Heart left ventricle (tissue), 16 donors: Measurements from ENCODE around the gene HELZ. TPM values are rescaled to one million over a fixed set of nuclear protein-coding genes. Genes with fewer than 3 reads are reported as not detected.

ENCODE experiments used
- ATAC-seq, 4 donors: fragments of 200-7000 bp; cut with Tn5 transposase; one replicate each; pipeline ENCODE4 v1.9.1; 2020 to 2022; ENCODE audit warnings: moderate library complexity in 4 of 4, mild to moderate bottlenecking in 3 of 4, moderate number of reproducible peaks in 1 of 4
- DNase-seq, 5 donors: peaks; one replicate each; pipeline ENCODE4 v3.0.0-alpha.2; 2020
- H3K27ac ChIP-seq, 12 donors: fragments of 200-600 bp; sonication (generic) in 4 of 12; one replicate each; pipeline versions ENCODE4 v1.5.0 to v1.8.0; 2016 to 2022; ENCODE audit warnings: mild to moderate bottlenecking in 2 of 12
- H3K27me3 ChIP-seq, 9 donors: fragments of 200-600 bp; sonication (generic) in 2 of 9; one replicate each; pipeline versions ENCODE4 v1.5.1 to v1.8.0; 2016 to 2022; ENCODE audit warnings: mild to moderate bottlenecking in 3 of 9
- H3K36me3 ChIP-seq, 9 donors: fragments of 200-600 bp; sonication (generic) in 2 of 9; one replicate each; pipeline versions ENCODE4 v1.5.0 to v1.8.0; 2018 to 2022; ENCODE audit warnings: mild to moderate bottlenecking in 2 of 9
- H3K4me1 ChIP-seq, 12 donors: fragments of 200-600 bp; sonication (generic) in 4 of 12; one replicate each; pipeline versions ENCODE4 v1.5.0 to v1.8.0; 2016 to 2022; ENCODE audit warnings: mild to moderate bottlenecking in 3 of 12
- H3K4me3 ChIP-seq, 12 donors: fragments of 200-600 bp; sonication (generic) in 4 of 12; one replicate each; pipeline versions ENCODE4 v1.5.0 to v1.8.0; 2017 to 2022; ENCODE audit warnings: mild to moderate bottlenecking in 9 of 12, moderate library complexity in 4 of 12
- H3K9me3 ChIP-seq, 12 donors: fragments of 200-600 bp; sonication (generic) in 4 of 12; one replicate each; pipeline versions ENCODE4 v1.5.0 to v1.8.0; 2016 to 2022; ENCODE audit warnings: mild to moderate bottlenecking in 1 of 12
- POLR2A ChIP-seq, 2 donors: fragments of 450-650 bp; IDR thresholded peaks; one replicate each; pipeline ENCODE4 v1.6.1; 2017; ENCODE audit warnings: antibody characterized with exemption in 2 of 2, mild to moderate bottlenecking in 2 of 2, moderate library complexity in 2 of 2
- WGBS, 4 donors: extraction: QIAGEN DNeasy Blood & Tissue Kit in 2 of 4; methylation state at CpG; one replicate each; pipeline versions ENCODE4 v1.1.5 to v1.1.7; 2013 to 2018; 5-methylcytosine and 5-hydroxymethylcytosine counted together
- intact Hi-C, 10 donors: fragments of 100-400 bp; cut with DNase I; formaldehyde crosslinking; loops; one replicate each; pipeline versions ENCODE4 v1.11.1 to v1.14.2; 2022
- polyA plus RNA-seq, 2 donors: library from polyadenylated mRNA; stranded (reverse); fragments of 200-250 nt; gene quantifications; one replicate each; pipeline ENCODE4 v1.2.3, GENCODE V29; 2013
- total RNA-seq, 9 donors: library from RNA; depleted of rRNA in 2 of 9; stranded (reverse); fragments of >200 nt in 2 of 9; fragmentation: NEBNext Ultra II Directional in 3 of 9; extraction: Animal tissue kit (Norgen Biotek cat#: 25700) in 3 of 9; gene quantifications; one replicate each; pipeline versions ENCODE4 v1.1.0 to v1.2.4, GENCODE V29; 2016 to 2023
- TF ChIP-seq, protein P1 (sequence below), 12 donors: fragments of 200-600 bp; sonication (generic) in 4 of 12; IDR thresholded peaks; one replicate each; pipeline versions ENCODE4 v1.5.0 to v1.8.0; 2018 to 2022; ENCODE audit warnings: antibody characterized with exemption in 12 of 12, mild to moderate bottlenecking in 5 of 12
- donor health status: ischemic (EF 13 %, LVEDD 7.1; RV severe dilation, severe dysfunction).
- donor health status: healthy with polysubstance abuse.
- donor health status: DM: no; HTN: yes; CAD: no.
- donor health status: DM: no; HTN: no; CAD: no.
- donor health status: ischemic (EF 25% LVEDD 6.9; RV normal size, moderate dysfunction).
- donor health status: ischemic (EF 25% LVEDD 5.7; RV mildly dilated, moderate dysfunction).
- donor health status: healthy.
- donor health status: DM: yes; HTN: yes; CAD: no.
- donor health status: ischemic (EF 35%, LVEDD 5.7; RV mildly dilated, moderate dysfunction).
- donor health status: nonischemic (EF 11% LVEDD 7.7; RV severe dilation, severe dysfunction).
- donor health status: DM: yes; HTN: yes; CAD: no.
- donor health status: PGD.
- donor health status: ischemic (EF 29% LVEDD 5.4; RV normal size, mild dysfunction).
- donor health status: nonischemic (EF 23%, LVEDD 6.1; RV moderate dilation, normal function).

Gene HELZ
- total and polyA plus RNA-seq, 11 donors = 5.1 to 48.4 (median 30.3) TPM

DNA sequence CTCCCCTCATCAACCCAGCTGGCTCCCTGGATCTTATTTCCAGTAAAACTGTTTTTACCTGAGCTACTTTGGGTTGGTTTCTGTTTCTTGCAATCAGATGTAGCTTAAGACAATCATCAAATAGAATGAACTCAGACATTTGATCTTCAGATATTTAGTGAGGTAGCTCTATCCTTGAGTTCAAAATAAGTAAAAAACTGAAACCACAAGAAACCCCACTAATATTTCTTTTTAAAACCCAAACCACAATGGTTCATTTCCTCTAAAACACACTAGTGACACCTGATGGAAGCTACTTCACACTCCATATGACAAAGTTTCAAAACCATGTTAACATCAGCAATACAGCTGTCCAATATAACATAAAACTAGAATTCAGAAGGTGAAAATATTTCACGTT is 162.9 kb downstream of the HELZ start:
- 84 to 87% (median 85%) methylated on average over 1 of the region's 1 CpG for WGBS, 4 donors
- no peak for ATAC-seq
- no peak for DNase-seq

DNA sequence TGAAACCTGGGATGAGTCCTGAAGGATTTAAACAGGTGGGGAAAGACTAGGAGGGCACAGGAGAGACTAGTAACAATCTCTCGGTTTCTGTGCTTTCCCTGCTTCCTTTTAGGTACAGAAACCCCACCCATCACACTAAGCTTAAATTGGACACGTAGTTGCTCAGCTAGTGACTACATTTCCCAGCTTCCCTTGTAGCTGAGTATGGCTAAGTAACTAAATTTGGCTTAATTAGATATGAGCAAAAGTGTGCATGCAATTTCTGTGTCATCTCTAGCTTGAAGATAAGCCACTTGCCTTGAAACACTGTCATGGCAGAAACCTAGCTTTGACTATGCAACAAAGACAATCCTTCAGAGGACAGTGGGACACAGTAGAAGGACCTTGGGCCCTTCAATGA is 164.2 kb downstream of the HELZ start:
- intact Hi-C loops = no loop called here
- no peak for DNase-seq
- ATAC-seq = no peak
- peaks cover 0 to 17% (median 0%) of the 10 kb centered on the region in 12 donors for H3K4me1 ChIP-seq
- WGBS, 4 donors = 84 to 90% (median 88%) methylated on average over 2 of the region's 2 CpGs
- H3K36me3 ChIP-seq = peaks cover 0 to 43% (median 36%) of the 10 kb centered on the region in 9 donors
- no peak overlapping the region for H3K4me3 ChIP-seq
- H3K9me3 ChIP-seq = no peaks in the 10 kb centered on the region
- TF ChIP-seq POLR2A (IDR thresholded peaks at IDR 0.05) = no peak
- TF ChIP-seq, protein P1, sequence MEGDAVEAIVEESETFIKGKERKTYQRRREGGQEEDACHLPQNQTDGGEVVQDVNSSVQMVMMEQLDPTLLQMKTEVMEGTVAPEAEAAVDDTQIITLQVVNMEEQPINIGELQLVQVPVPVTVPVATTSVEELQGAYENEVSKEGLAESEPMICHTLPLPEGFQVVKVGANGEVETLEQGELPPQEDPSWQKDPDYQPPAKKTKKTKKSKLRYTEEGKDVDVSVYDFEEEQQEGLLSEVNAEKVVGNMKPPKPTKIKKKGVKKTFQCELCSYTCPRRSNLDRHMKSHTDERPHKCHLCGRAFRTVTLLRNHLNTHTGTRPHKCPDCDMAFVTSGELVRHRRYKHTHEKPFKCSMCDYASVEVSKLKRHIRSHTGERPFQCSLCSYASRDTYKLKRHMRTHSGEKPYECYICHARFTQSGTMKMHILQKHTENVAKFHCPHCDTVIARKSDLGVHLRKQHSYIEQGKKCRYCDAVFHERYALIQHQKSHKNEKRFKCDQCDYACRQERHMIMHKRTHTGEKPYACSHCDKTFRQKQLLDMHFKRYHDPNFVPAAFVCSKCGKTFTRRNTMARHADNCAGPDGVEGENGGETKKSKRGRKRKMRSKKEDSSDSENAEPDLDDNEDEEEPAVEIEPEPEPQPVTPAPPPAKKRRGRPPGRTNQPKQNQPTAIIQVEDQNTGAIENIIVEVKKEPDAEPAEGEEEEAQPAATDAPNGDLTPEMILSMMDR (IDR thresholded peaks at IDR 0.05) = no peak
- H3K27ac ChIP-seq = no peak overlapping the region
- H3K27me3 ChIP-seq = no peaks in the 10 kb centered on the region

More for the DNA sequence above, 162.9 kb downstream of the HELZ start:
- Histone ChIP-seq H3K27ac (no peak overlapping the region), H3K27me3 (no peaks in the 10 kb centered on the region), H3K9me3 (no peaks in the 10 kb centered on the region), H3K36me3 (peaks cover 0 to 42% (median 36%) of the 10 kb centered on the region in 9 donors), H3K4me3 (no peak overlapping the region), H3K4me1 (peaks cover 0 to 17% (median 0%) of the 10 kb centered on the region in 12 donors)
- TF ChIP-seq, protein P1 (IDR thresholded peaks at IDR 0.05) = no peak
- TF ChIP-seq POLR2A (IDR thresholded peaks at IDR 0.05) = no peak
- intact Hi-C loops = no loop called here

DNA sequence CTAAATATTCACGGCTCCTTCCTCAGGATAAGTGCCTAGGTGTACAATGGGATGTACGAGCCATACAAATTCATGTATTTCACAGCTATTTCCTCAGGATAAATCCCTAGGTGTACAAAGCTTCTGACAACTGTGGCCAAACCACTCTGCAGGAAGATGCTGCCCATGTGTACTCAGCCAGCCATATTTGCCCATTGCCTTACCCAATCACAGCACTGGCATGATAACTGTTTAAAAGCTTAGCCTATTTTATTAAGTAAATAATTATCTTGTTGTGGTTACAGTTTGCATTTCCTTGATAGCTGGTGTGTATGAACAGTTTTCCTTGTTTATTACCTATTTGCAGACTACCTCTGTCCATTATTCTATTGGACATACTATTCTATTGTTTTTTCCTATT is 165.5 kb downstream of the HELZ start:
- H3K36me3 ChIP-seq = peaks cover 0 to 41% (median 27%) of the 10 kb centered on the region in 9 donors
- intact Hi-C loops = no loop called here
- DNase-seq (no peak), ATAC-seq (no peak)
- TF ChIP-seq, protein P1 (IDR thresholded peaks at IDR 0.05) = no peak
- TF ChIP-seq POLR2A (IDR thresholded peaks at IDR 0.05) = no peak
- no peaks in the 10 kb centered on the region for H3K9me3 ChIP-seq
- no peak overlapping the region for H3K27ac ChIP-seq
- 89 to 94% (median 94%) methylated on average over 2 of the region's 2 CpGs for WGBS, 4 donors
- no peak overlapping the region for H3K4me3 ChIP-seq
- H3K4me1 ChIP-seq = peaks cover 0 to 17% (median 0%) of the 10 kb centered on the region in 12 donors
- H3K27me3 ChIP-seq = no peaks in the 10 kb centered on the region

DNA sequence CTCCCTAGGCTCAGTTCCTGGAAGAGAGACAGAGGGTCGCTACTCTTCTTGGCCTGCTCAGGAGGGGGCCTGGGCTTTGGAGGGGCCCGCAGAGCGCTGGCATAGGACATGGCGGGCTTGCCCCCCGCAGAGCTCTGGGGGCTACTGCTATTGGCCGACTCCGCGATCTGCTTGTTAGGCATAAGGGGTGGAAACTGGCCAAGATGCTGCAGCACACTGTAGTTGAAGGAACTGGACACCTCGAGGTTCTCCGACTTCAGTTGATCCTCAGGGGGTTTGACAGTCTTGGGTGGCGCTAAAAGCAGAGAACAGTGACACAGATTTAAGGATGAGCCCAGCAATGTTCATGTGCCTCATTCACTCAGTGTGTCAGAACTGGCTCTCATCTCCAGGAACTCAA is 166.7 kb downstream of the HELZ start:
- no peaks in the 10 kb centered on the region for H3K9me3 ChIP-seq
- no peaks in the 10 kb centered on the region for H3K27me3 ChIP-seq
- peaks cover 0 to 17% (median 0%) of the 10 kb centered on the region in 12 donors for H3K4me1 ChIP-seq
- TF ChIP-seq POLR2A (IDR thresholded peaks at IDR 0.05) = no peak
- ATAC-seq (no peak), DNase-seq (no peak)
- intact Hi-C loops = no loop called here
- H3K27ac ChIP-seq = no peak overlapping the region
- no peak overlapping the region for H3K4me3 ChIP-seq
- peaks cover 0 to 46% (median 27%) of the 10 kb centered on the region in 9 donors for H3K36me3 ChIP-seq
- 90 to 95% (median 93%) methylated on average over 11 of the region's 11 CpGs for WGBS, 4 donors

- peaks cover 0 to 54% (median 27%) of the 10 kb centered on the region in 9 donors for H3K36me3 ChIP-seq
- no peak overlapping the region for H3K27ac ChIP-seq
- ATAC-seq (no peak), DNase-seq (no peak)
- peaks cover 0 to 9% (median 0%) of the 10 kb centered on the region in 12 donors for H3K4me1 ChIP-seq
- intact Hi-C loops = no loop called here
- no peaks in the 10 kb centered on the region for H3K27me3 ChIP-seq
- WGBS, 4 donors = 82 to 90% (median 86%) methylated on average over 7 of the region's 7 CpGs
- H3K4me3 ChIP-seq = no peak overlapping the region
- TF ChIP-seq, protein P1 (IDR thresholded peaks at IDR 0.05) = no peak
- TF ChIP-seq POLR2A (IDR thresholded peaks at IDR 0.05) = no peak
- no peaks in the 10 kb centered on the region for H3K9me3 ChIP-seq
Measured at GRCh38 chr17:67076290-67076689, 168.7 kb downstream of the HELZ start.
